HG03097 (cell line): ENCODE measurements around the gene FAM229A.
"Not testable (repeated sequence)": the region's sequence is repeated elsewhere in the genome, so short reads cannot be mapped to it uniquely, and the experiment has no call there.

Source experiments
- ATAC-seq: cut with Tn5 transposase; IDR thresholded peaks from one replicate; pipeline ENCODE4 v1.9.1; 2021; ENCODE audit not compliant: unreplicated experiment, low FRiP score

FAM229A gene

DNA sequence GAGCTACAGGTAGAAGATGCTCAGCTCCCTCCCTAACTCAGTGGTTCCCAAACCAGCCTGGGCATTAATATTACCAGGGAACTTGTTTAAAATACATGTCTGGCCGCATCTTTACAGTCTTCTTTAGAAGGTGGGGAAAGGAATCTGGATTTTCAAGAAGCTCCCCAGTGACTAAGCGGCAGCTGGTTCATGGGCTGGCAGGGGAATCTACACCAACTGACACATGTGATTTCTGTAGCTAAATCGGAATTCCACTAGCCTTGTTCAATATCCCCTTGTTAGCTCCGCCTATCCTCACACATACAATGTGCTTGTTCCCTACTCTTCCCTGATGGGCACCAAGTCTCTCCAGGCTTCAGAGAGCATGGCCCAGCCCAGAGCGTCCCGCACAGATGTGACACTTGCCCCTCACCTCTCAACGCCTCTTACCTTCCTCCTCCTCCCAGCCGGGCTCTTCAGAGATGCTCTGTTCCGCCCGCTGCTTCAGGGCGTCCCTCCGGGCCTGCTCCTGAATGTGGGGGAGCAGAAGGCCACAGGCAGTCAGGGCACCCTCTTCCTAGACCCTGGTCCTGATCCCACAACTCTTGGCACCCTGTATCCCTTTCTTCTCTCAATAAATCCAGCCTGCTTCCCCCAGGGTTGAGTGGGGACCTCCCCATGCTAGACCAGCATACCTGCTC is 15.4 kb upstream of the FAM229A start:
- no peak for ATAC-seq

DNA sequence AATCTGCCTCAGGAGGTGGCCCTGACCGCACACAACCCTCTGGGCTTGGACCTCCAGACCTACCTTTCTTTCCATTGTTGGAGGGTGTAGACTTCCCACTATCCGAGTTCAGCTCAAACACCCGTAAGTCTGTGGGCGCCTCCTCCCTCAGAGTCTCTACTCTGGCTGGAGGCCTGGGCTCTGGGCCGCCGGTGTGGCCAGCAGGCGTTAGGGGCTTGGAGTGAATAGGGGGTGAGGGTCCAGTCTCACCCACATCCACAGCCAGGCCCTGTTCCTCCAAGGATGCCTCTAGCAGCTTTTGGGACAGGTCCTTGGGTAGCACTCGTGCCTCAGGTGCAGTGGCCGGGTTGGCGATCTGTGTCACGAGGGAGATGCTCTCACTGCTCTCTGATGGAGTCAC is 13.9 kb upstream of the FAM229A start:
- ATAC-seq, result no peak

DNA sequence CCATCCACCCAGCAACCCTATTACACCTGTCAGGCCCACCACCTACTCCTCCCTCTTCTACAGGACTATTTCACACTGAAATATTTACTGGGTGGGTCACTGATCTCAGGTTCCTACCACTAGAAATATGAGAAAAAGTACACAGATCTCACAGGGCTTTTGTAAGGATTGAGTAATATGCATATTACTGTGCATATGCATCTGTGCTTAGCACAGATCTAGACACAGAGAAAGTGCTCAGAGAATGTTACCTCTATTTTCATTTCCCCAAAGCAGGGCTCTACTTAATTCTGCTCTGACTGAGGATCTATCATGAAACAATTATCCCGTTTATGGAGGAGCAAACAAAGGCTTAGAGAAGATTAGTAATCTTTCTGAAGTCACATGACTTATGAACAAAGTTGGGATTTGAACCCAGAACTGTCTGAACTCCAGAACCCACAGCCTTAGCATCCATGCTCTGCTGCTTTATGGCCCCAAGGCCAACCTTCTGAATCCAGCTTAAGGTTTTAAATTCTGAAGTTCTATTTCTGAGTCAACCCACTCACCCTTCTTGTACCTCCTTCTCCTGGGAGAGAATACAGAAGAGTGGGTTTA is 11.8 kb upstream of the FAM229A start:
- ATAC-seq, result no peak

DNA sequence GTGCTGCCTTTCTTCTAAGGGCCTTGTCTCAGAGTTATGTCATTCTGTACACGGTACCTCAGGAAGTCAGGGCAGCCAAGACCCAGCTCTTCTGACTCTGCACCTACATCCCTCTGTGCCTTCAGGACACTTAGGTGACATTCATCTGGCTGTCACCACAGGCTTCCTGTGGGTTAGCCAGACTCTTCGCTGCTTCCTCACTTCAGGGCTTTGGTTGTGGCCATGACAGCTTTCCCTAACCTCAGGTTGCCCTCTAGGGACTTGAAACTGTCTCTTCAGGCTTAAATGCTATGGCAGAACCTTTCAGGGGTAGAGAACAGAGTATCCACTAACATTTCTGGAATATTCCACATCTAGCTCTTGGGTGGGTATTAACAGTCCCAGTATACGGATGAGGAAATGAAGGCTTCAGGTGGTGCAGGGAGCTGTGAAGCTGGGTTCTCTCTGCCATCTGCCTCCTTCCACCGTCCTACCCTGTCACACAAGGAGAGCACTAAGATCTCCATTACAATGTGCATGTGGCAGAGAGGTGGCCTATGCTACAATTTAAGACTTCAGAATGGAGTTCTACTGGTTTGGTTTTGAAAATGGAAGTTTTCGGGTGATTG is 10.0 kb upstream of the FAM229A start:
- ATAC-seq, result no peak

DNA sequence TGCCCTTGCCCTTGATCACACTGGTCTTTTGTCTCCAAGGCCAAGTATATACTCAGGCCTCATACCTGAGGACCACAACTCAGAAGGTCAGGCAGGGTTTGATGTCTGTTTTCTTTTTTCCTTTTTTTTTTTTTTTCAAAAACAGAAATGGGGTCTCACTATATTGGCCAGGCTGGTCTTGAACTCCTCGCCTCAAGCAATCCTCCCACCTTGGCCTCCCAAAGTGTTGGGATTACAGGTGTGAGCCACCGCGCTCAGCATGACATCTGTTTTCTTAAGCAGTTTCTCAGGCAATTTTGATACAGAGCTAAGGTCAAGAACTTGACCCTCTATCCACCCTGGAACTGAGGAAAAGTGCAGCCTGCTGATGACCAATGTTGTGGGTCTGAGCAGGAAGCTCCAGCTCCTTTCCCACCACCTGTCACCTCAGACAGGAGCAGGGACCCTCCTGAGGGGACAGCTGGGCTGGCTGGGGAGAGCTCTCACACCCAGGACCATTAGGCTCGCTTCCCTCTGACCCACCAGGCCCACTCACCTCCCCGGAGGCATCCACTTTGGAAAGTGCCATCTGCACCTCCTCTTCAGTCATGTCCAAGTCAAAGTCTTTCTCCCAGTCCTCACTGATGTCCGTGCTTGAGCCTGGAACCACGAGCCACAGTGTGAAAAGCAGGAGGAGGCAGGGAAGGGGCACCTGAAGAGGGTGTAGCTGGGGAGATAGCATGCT is 5.8 kb upstream of the FAM229A start:
- no peak for ATAC-seq

DNA sequence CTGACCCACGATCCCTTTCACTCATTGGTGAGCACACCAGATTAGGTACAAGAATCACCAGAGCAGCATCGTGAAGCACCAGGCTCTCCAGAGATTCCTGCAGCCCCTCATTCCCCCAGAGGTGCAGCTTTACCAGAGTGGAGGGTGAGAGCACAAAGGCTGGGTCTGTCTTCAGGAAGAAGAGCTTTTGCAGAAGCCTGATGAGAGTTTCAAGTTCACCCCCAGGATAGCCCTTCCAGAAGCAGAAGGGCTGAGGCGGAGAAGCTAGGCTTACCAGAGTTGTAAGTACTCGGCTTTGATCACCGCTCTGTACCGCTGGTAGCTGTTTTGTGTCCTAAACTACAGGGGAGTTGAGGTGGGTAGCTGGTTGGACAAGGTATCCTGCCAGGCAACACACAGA is 3.2 kb upstream of the FAM229A start:
- no peak for ATAC-seq

DNA sequence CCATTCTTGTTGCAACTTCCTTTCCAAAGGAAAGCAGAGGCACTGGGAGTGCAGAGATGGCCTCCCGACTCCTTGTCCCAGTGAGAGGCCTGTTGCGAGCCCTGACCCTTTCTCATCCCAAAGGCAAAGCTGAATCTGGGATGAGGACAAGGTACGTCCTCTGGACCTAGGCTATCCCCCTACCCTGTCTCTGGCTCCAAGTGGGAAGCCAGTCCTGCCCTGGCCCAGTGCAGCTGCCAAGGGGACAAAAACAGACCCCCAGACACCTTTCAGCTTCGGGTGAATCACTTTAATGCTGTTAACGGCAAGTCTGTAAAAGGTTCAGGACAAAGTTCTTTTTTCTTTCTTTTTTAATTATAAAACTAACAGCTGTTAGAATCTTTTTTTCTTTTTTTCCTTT is 2.6 kb upstream of the FAM229A start:
- ATAC-seq, result no peak

DNA sequence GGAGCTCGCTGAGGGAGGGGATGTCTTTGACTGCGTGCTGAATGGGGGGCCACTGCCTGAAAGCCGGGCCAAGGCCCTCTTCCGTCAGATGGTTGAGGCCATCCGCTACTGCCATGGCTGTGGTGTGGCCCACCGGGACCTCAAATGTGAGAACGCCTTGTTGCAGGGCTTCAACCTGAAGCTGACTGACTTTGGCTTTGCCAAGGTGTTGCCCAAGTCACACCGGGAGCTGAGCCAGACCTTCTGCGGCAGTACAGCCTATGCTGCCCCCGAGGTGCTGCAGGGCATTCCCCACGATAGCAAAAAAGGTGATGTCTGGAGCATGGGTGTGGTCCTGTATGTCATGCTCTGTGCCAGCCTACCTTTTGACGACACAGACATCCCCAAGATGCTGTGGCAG is 1.4 kb upstream of the FAM229A start:
- ATAC-seq, result no peak

DNA sequence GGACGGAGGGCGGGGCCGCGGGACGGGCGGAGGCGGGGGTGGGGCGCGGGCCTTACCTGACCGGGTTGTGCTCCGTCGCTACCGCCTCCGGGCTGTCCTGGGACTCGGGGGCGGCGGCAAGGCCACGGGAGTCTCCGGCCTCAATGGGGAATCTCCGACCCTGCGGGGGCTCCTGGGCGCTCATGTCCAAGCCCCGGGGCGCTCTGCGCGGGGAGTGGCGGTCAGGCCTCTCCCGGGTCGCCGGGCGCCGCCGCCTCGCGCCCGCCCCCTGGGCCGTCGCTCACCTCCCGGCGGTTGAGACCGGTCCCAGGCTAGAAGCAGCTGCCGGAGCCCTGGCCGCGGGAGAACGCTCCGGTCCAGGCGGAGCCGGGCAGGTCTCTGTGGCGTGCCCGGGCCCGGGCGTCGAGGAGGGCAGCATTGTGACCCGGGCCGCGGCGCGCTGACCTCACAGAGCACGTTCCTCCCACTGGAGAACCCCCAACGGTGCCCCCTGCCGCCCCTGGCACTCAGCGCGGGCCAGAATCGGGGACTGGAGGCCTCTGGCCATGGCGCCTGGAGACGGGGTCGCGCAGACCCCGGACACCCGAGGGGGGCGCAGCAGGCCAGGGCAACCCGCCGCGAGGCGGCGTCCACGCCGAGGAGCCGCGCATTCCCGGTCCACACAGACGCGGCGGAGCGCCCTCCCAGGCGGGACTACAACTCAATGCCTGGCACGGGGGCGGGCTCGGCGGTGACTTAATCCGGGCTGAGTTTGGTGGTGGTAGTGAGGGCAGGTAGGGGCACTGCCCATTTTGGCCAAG is 411 bp downstream of the FAM229A start:
- no peak for ATAC-seq

DNA sequence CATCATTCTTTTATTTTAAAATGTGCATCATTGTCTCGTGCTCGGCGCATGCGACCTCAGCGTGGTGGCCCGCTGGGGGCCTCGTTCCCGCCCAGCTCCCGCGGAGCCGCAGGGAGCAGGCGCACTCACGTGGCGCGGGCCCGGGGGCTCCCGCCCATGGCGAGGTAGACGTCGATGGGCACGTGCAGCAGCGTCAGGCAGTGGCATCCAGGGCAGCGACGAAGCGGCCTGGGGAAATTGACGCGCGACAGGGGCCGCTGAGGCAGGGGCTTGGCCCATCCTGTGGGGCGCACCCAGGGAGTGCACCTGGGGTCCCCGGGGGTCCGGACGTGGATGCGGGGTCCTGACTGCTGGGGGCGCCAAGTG is 994 bp downstream of the FAM229A start:
- no peak for ATAC-seq

DNA sequence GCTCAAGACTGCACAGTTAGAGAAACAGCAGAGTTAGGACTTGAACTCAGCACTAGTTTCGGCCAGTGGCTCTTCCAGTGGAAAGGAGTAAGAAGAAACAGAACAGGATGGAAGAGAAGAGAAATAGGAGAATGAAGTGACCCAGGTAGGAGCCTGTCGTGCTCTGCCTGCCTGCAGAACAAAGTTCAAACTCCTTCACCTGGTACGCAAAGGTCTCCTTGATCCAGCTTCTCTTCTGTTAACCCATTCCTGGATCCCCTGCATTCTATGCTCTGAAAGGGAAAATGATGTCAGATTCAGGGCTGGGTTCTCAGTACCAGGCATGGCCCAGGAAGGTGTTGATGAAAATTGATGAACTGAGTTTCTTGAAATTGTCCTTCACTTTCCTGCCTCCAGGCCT is 3.9 kb downstream of the FAM229A start:
- no peak for ATAC-seq

DNA sequence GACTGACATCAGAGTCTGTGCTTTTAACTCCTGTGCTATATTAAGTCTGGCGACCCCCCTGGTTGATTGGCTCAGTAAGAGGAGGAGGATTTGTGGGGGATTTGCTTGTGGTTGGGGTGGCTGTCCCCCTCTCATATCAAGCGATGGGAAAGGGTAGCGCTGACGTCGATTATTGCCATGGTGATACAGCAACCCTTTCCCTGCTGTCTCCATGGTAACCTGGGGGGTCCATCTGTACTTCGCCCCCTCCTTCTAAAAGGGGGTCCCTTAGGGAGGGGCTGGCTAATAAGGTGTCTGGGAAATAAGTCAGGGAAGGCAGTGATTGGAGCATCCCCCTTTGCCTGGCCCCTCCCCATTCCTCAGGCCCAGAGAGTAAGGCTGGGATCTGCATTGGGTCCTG is 4.7 kb downstream of the FAM229A start:
- ATAC-seq, result no peak

DNA sequence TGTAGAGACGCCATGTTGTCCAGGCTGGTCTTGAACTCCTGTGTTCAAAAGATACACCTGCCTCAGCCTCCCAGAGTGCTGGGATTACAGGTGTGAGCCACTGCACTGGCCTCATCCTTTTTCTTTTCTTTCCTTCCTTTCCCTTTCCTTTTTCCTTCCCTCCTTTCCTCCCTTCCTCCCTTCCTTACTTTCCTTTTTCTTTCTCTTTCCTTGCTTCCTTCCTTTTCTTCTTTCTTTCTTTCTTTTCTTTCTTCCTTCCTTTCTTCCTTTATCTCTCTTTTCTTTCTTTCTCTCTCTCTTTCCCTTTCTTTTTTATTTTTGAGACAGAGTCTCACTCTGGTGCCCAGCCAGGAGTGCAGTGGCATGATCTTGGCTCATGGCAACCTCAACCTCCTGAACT is 5.8 kb downstream of the FAM229A start:
- ATAC-seq, result no peak

DNA sequence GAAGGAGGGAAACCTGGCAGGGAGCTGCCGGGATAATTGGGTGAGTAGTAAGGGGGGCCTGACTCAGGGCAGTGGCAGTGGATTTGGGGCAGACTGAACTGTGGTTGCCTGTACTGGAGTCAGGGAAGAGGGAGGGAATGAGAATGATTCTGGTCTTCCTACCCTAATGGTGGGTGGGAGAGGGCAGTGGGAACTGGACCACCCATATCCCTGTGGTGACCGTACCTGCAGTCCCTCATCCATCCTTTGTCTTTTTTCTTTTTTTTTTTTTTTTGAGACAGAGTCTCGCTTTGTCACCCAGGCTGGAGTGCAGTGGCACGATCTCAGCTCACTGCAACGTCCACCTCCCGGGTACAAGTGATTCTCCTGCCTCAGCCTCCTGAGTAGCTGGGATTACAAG is 6.5 kb downstream of the FAM229A start:
- not testable (repeated sequence) for ATAC-seq

DNA sequence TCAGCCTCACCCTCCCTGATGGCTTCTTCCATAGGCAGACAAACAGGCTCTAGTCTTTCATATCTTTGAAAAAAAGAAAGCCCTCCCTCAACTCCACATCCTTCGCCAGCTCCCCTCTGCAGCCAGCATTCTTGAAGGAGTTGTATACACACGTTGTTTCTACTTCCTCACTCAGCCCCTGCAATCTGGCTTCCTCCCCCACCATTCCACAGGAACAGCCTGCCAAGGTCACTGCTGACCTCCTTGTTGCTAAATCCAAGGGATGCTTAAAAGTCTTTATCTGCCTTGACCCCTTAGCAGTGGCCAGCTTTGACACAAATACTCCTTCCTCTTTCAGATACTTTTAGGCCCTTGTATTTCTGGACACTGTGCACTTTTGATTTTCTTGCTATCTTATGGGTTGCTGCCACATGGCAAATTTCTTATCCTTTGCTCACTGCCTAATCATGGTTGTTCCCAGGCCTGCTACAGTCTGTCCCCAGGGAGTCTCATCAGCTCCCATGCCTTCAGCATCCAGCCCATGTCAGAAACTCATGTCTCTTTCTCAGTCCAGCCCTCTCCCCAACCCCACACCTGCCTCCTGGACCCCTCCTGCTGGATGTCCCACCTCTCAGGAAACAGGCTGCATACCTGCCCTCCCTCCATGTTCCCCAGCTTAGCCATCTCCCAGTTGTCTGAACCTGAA is 8.3 kb downstream of the FAM229A start:
- no peak for ATAC-seq

DNA sequence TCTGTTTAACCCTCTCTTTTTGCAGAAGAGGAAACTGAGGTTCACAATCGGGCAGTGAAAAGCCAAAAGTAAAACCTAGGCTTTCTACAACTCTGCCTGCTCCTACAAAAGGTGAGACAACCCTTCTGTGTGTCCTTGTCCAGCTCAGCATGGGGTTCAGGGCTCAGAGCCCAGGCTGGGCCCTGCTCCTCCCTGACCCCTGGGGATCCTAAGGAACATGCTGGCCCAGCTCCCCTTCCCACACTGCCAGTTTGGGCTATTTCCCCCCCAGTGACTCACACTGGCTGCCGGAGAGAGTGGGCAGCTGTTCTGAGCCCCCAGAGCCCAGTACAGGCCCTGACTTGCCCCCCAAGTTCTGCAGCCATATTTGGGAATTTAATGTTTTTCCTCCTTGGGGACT is 8.9 kb downstream of the FAM229A start:
- no peak for ATAC-seq

DNA sequence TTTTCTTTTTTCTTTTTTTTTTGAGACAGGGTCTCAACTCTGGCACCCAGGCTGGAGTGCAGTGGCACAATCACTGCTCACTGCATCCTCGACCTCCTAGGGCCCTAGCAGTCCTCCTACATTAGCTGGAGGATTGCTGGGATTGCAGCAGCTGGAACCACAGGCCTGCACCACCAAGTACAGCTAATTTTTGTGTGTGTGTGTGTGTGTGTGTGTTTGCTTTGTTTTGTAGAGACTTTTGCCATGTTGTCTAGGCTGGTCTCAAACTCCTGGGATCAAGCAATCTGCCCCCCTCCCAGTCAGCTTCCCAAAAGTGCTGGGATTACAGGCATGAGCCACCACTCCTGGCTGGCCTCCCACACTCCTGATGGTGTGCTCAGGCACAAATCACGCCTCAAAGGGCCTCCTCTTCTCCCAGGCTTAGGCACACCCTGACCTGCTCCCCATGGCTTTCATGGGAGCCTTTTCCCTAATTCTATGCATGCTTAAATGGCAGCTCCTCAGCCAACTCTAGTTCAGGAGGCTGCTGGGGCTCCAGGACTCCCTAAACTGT is 9.4 kb downstream of the FAM229A start:
- no peak for ATAC-seq

DNA sequence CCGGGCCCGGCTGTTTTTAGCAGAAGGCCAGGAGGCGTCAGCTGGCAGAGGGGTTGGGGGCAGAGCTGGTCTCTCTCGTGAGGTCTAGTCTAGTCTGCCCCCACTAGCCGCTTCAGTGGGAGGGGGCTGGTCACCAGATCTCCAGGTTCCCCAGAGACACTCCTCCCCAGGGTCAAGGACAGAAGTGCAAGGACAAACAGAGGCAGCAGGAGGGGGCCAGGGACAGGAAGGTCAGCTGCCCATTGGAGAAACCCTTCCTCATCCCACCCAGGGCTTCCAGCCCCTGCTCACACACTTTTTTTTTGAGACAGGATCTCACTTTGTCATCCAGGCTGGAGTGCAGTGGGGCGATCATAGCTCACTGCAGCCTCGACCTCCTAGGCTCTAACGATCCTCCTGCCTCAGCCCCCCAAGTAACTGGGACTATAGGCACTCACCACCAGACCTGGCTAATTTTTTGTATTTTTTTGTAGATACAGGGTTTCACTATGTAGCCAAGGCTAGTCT is 10.0 kb downstream of the FAM229A start:
- no peak for ATAC-seq

DNA sequence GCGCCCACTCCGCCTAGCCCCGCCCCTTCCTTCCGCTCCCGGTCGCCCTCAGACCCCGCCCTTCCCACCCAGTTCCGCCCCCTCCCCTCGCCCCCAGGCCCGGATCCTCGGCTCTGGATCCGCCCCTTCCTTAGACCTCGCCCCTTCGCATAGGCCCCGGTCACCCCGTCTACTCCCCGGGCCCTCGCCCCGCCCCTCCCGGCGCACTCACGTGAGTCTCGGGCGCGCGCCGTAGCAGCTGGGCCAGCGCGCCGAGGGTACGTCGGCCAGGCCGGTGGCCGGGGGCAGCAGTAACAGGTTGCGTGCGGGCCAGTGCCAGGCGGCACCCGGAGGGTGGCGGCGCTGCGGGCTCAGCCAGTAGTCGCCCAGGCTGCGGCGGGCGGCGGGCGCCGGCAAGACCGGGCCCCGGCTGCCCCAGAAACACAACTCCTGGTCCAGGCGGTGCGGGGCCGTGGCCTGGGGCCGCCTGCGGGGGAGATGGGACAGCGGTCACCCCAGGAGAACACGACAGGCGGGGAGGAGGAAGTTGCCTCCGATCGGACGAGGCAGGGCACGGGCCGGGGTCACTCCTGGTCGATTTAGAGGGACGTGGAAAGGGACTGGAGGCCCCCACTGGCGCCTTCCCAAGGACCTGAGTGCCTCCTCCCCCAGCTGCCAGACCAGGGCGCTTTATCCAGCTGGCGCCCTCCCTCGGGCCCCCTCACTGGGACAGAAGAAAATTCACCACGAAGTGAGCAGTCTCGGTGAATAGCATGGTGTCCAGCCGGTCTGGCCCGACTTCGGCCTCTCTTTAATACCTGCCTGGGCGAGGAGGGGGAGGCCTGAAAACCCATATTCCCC is 10.7 kb downstream of the FAM229A start:
- ATAC-seq, result peak; percentile 73
